Kidney epithelial cell (primary cell): Measurements from ENCODE around the gene RCN1. TPM values are rescaled to one million over a fixed set of nuclear protein-coding genes. Genes with fewer than 3 reads are reported as not detected.
A peak's percentile ranks its signal among the peaks of the same experiment; 100 is the strongest.

Source experiments
- DNase-seq: peaks from one replicate; pipeline ENCODE4 v3.0.0-alpha.2; 2010; ENCODE audit warnings: low read depth
- H3K27me3 ChIP-seq: 2 replicates; pipeline ENCODE4 v1.6.0; 2011; ENCODE audit warnings: low read length; ENCODE audit not compliant: control insufficient read depth, insufficient read depth
- H3K36me3 ChIP-seq: 2 replicates; pipeline ENCODE4 v1.5.1; 2011; ENCODE audit warnings: low read length; ENCODE audit not compliant: control insufficient read depth, insufficient read depth
- H3K4me3 ChIP-seq: 2 replicates; pipeline ENCODE4 v1.5.1; 2011; ENCODE audit warnings: low read depth, mild to moderate bottlenecking, control low read depth, low read length
- CTCF ChIP-seq: IDR thresholded peaks from 2 replicates; pipeline ENCODE4 v1.5.1; 2011; ENCODE audit warnings: mild to moderate bottlenecking, moderate library complexity, low read length, control low read depth, inconsistent platforms; ENCODE audit not compliant: insufficient read depth, poor library complexity, severe bottlenecking
- total RNA-seq: library from RNA; depleted of rRNA; stranded (reverse); fragments of >200 nt; gene quantifications from 2 replicates; pipeline ENCODE4 v1.2.3, GENCODE V29; 2015

Gene RCN1
- total RNA-seq, 1 donor from 2014 or later, result 177 TPM

- TF ChIP-seq CTCF, result no peak
- no peak for DNase-seq
- H3K27me3 ChIP-seq, result peaks cover 2% of the 10 kb centered on the region
- no peaks in the 10 kb centered on the region for H3K36me3 ChIP-seq
- no peak overlapping the region for H3K4me3 ChIP-seq
Observed at GRCh38 chr11:32065865-32066629, 24.8 kb upstream of the RCN1 start.

GRCh38 chr11:32068134-32068870 is 22.6 kb upstream of the RCN1 start:
- DNase-seq, result no peak
- TF ChIP-seq CTCF, result no peak
- Histone ChIP-seq H3K36me3 (no peaks in the 10 kb centered on the region), H3K4me3 (no peak overlapping the region), H3K27me3 (peaks cover 2% of the 10 kb centered on the region)

GRCh38 chr11:32069361-32070058 is 21.4 kb upstream of the RCN1 start:
- H3K4me3 ChIP-seq, result no peak overlapping the region
- no peak for DNase-seq
- TF ChIP-seq CTCF, result no peak
- H3K36me3 ChIP-seq, result no peaks in the 10 kb centered on the region
- H3K27me3 ChIP-seq, result peaks cover 2% of the 10 kb centered on the region

- H3K4me3 ChIP-seq, result no peak overlapping the region
- H3K36me3 ChIP-seq, result no peaks in the 10 kb centered on the region
- no peak for TF ChIP-seq CTCF
- DNase-seq, result no peak
- H3K27me3 ChIP-seq, result peaks cover 1% of the 10 kb centered on the region
Observed at GRCh38 chr11:32070692-32071091, 20.2 kb upstream of the RCN1 start.

- no peak overlapping the region for H3K4me3 ChIP-seq
- no peak for DNase-seq
- peak; percentile 58 for TF ChIP-seq CTCF
- no peaks in the 10 kb centered on the region for H3K36me3 ChIP-seq
- H3K27me3 ChIP-seq, result no peaks in the 10 kb centered on the region
Observed at GRCh38 chr11:32071811-32072210, 19.1 kb upstream of the RCN1 start.
